ENCODE results near the gene FAAP24. TPM values are rescaled to one million over a fixed set of nuclear protein-coding genes. Genes with fewer than 3 reads are reported as not detected.
"Not testable (repeated sequence)": the region's sequence is repeated elsewhere in the genome, so short reads cannot be mapped to it uniquely, and the experiment has no call there.

Gene FAAP24
- total and polyA plus RNA-seq, 7 experiments from 2014 or later, result 0.71 to 7.2 (median 2.5) TPM

DNA sequence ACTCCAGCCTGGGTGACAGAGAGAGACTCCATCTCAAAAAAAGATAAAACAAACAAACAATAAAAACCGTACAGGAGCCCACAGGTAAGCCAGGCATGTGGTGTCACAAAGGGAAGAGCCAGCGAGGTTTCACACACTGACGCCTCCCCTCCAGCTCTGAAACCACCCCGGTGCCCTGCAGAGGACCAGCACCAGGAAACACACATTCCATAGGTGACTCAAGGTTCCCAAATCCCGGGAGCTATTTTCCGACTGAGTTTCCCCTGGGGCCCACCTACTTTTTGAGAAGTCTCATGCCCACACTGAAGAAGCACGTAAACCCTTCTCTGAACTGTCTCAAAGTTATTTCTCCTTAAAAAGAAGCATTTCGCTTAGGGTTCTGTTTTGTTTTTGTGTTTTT, 52.4 kb downstream of the FAAP24 start:
- CTCF ChIA-PET, result no interaction called here
- no peaks in the 10 kb centered on the region for H3K9me3 ChIP-seq (ENCODE audit: control insufficient read depth in 2 of 3, low read length in 3 of 3)
- H3K4me3 ChIP-seq (ENCODE audit: low read length), result no peak overlapping the region
- H3K27me3 Mint-ChIP-seq, result peaks cover 0 to 6% (median 4%) of the 10 kb centered on the region in 5 donors
- no peak overlapping the region for H3K27ac Mint-ChIP-seq
- H3K36me3 ChIP-seq (ENCODE audit: control insufficient read depth in 2 of 3, insufficient read depth in 3 of 3, low read length in 3 of 3), result no peaks in the 10 kb centered on the region
- no peak for ATAC-seq
- peaks cover 0 to 2% (median 0%) of the 10 kb centered on the region in 7 donors for H3K4me1 Mint-ChIP-seq
- H3K4me3 Mint-ChIP-seq, result no peak overlapping the region
- POLR2A ChIA-PET, result no interaction called here
- H3K4me1 ChIP-seq (ENCODE audit: control insufficient read depth in 2 of 2, insufficient read depth in 2 of 2, low read length in 2 of 2), result no peaks in the 10 kb centered on the region
- no peak for DNase-seq
- intact Hi-C loops (cut with micrococcal nuclease), result no loop called here
- H3K27me3 ChIP-seq (ENCODE audit: control insufficient read depth in 2 of 2, insufficient read depth in 2 of 2, low read length in 2 of 2), result no peaks in the 10 kb centered on the region
- H3K27ac ChIP-seq (ENCODE audit: low read depth, low read length), result no peak overlapping the region
- peaks cover 0 to 5% (median 4%) of the 10 kb centered on the region in 5 donors for H3K36me3 Mint-ChIP-seq
- peaks cover 2 to 27% (median 5%) of the 10 kb centered on the region in 11 donors for H3K9me3 Mint-ChIP-seq

DNA sequence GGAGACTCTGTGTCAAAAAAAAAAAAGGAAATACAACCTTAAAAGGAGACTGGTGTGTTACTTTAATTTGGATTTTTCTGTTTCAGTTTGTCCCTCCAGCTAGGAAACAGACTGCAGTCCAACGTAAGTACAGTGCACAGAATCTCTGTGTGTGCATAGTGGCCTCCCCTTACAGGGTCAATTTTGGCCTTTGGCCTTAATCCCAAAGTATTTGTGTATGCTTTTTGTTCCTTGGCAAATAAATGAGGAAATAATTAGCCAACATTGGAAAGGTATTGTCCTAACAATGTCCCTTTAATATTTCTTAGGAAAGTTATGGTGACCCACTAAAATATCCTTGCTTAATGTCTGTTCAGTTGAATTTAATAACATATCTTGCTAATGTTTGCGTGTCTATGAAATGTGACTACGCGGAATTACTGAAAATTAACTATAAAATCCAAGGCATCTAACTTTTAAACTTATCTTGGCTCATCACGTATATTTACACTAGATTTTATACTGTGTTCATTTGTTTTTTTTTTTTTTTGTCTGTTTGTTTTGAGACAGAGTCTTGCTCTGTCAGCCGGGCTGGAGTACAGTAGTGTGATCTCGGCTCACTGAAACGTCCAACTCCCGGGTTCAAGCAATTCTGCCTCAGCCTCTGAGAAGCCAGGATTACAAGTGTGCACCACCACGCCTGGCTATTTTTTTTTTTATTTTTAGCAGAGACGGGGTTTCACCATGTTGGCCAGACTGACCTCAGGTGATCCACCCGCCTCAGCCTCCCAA, 53.6 kb downstream of the FAAP24 start:
- H3K4me1 Mint-ChIP-seq, result not testable (repeated sequence)

DNA sequence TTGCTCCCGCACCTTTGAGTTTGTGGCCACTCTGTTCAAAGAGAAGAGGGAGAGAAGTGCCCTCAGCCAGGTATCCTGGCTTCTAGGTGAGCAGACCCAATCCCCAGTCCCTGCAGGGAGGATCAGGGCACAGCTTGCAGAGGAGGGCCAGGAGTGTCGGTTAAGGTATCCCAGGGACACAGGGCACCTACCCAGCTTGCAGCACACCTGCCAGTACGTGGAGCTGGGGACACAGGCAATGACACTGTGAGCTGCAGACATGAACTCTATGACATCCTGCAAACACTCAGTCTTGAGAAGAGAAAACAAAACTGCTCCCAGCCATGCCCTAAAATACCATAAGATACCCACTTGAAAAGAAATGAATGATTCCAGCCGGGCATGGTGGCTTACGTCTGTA, 54.6 kb downstream of the FAAP24 start:
- H3K27me3 Mint-ChIP-seq; DNase-seq; H3K36me3 Mint-ChIP-seq; H3K27me3 ChIP-seq (ENCODE audit: control insufficient read depth in 2 of 2, insufficient read depth in 2 of 2, low read length in 2 of 2); H3K4me1 Mint-ChIP-seq; H3K27ac Mint-ChIP-seq; H3K36me3 ChIP-seq (ENCODE audit: control insufficient read depth in 2 of 3, insufficient read depth in 3 of 3, low read length in 3 of 3); CTCF ChIA-PET; H3K4me3 ChIP-seq (ENCODE audit: low read length); H3K4me1 ChIP-seq (ENCODE audit: control insufficient read depth in 2 of 2, insufficient read depth in 2 of 2, low read length in 2 of 2); ATAC-seq; H3K27ac ChIP-seq (ENCODE audit: low read depth, low read length); POLR2A ChIA-PET; H3K4me3 Mint-ChIP-seq; intact Hi-C loops (cut with micrococcal nuclease); H3K9me3 ChIP-seq (ENCODE audit: control insufficient read depth in 2 of 3, low read length in 3 of 3): not testable (repeated sequence)
- H3K9me3 Mint-ChIP-seq, result peaks cover 2 to 38% (median 9%) of the 10 kb centered on the region in 11 donors

More for the DNA sequence above, 53.6 kb downstream of the FAAP24 start:
- intact Hi-C loops (cut with micrococcal nuclease); H3K36me3 ChIP-seq (ENCODE audit: control insufficient read depth in 2 of 3, insufficient read depth in 3 of 3, low read length in 3 of 3); DNase-seq; ATAC-seq; H3K27me3 Mint-ChIP-seq; H3K36me3 Mint-ChIP-seq; H3K4me3 Mint-ChIP-seq; H3K4me3 ChIP-seq (ENCODE audit: low read length); H3K9me3 ChIP-seq (ENCODE audit: control insufficient read depth in 2 of 3, low read length in 3 of 3); H3K27ac ChIP-seq (ENCODE audit: low read depth, low read length); H3K4me1 ChIP-seq (ENCODE audit: control insufficient read depth in 2 of 2, insufficient read depth in 2 of 2, low read length in 2 of 2); H3K27ac Mint-ChIP-seq; CTCF ChIA-PET; POLR2A ChIA-PET; H3K27me3 ChIP-seq (ENCODE audit: control insufficient read depth in 2 of 2, insufficient read depth in 2 of 2, low read length in 2 of 2): not testable (repeated sequence)
- peaks cover 2 to 36% (median 9%) of the 10 kb centered on the region in 11 donors for H3K9me3 Mint-ChIP-seq

Other genes starting within 250 kb of the FAAP24 start
- 1 to 10 TPM in 2 of 5 experiments, under 1 TPM in 3; 0.24 to 1.1 (median 0.56) TPM for gene SLC7A9, start 102.5 kb upstream of the FAAP24 start, total RNA-seq
- gene SLC7A9, start 102.5 kb upstream of the FAAP24 start, polyA plus RNA-seq, result not detected
- gene CEP89, start 284 bp upstream of the FAAP24 start, total RNA-seq, result 10 to 100 TPM in 3 of 5 experiments, 1 to 10 TPM in 2; 7.4 to 22.4 (median 20.1) TPM
- 10 to 100 TPM in 1 of 2 donors, 1 to 10 TPM in 1; 9.6 to 12.4 TPM for gene CEP89, start 284 bp upstream of the FAAP24 start, polyA plus RNA-seq
- under 1 TPM in 3 of 5 experiments, not detected in 2; 0.16 to 0.58 (median 0.34) TPM for gene RHPN2, start 92.6 kb downstream of the FAAP24 start, total RNA-seq
- gene RHPN2, start 92.6 kb downstream of the FAAP24 start, polyA plus RNA-seq, result 1 to 10 TPM in 1 of 2 donors, under 1 TPM in 1; 0.21 to 2.6 TPM
- 10 to 100 TPM; 11.2 to 20.0 (median 14.4) TPM for gene GPATCH1, start 108.9 kb downstream of the FAAP24 start, total RNA-seq
- gene GPATCH1, start 108.9 kb downstream of the FAAP24 start, polyA plus RNA-seq, result 10 to 100 TPM in 1 of 2 donors, 1 to 10 TPM in 1; 4.6 to 10.6 TPM
- under 1 TPM in 2 of 5 experiments, not detected in 3; 0.51 to 0.62 TPM for gene WDR88, start 159.9 kb downstream of the FAAP24 start, total RNA-seq
- gene WDR88, start 159.9 kb downstream of the FAAP24 start, polyA plus RNA-seq, result under 1 TPM; 0.15 to 0.24 TPM
- gene LRP3, start 222.1 kb downstream of the FAAP24 start, total RNA-seq, result 1 to 10 TPM in 1 of 5 experiments, under 1 TPM in 3, not detected in 1; 0.34 to 2.6 (median 0.40) TPM
- gene LRP3, start 222.1 kb downstream of the FAAP24 start, polyA plus RNA-seq, result not detected